ENCODE data around the gene TWIST2.

Gene TWIST2

GRCh38 chr2:238890618-238891456 lies 43.0 kb downstream of the TWIST2 start:
- H2AFZ ChIP-seq (ENCODE audit: low read length) = no peak overlapping the region
- H2BK5ac ChIP-seq (ENCODE audit: low read length) = no peak overlapping the region
- no peak for DNase-seq (ENCODE audit: low spot score)
- no peak overlapping the region for H3K18ac ChIP-seq (ENCODE audit: low read length)
- H4K8ac ChIP-seq (ENCODE audit: low read depth, low read length) = no peak overlapping the region
- no peak overlapping the region for H2BK120ac ChIP-seq (ENCODE audit: low read depth, low read length)
- no peak overlapping the region for H3K4ac ChIP-seq (ENCODE audit: low read length)
- H4K91ac ChIP-seq (ENCODE audit: low read depth, low read length, poor library complexity) = no peak overlapping the region
- no peak overlapping the region for H3K23ac ChIP-seq (ENCODE audit: low read depth, low read length, poor library complexity)
- no CpG with 5 or more reads among the region's 29 CpGs for WGBS, 2 donors (ENCODE audit: extremely low coverage in 2 of 2, insufficient read length in 2 of 2, insufficient replicate concordance in 1 of 2)
- H3K27me3 ChIP-seq (ENCODE audit: control insufficient read depth in 3 of 3, insufficient read depth in 3 of 3, low read depth in 1 of 3, low read length in 3 of 3) = peaks cover 0 to 3% (median 0%) of the 10 kb centered on the region in 3 experiments
- no peak overlapping the region for H2BK15ac ChIP-seq (ENCODE audit: low read length)
- no peak overlapping the region for H3K4me3 ChIP-seq (ENCODE audit: low read length in 2 of 2)
- H3K27ac ChIP-seq (replicated peaks; ENCODE audit: low read length) = no peak overlapping the region
- H3K36me3 ChIP-seq (replicated peaks in 1 of 2; ENCODE audit: control insufficient read depth in 2 of 2, insufficient read depth in 2 of 2, low read length in 2 of 2) = no peaks in the 10 kb centered on the region
- H3K9me3 ChIP-seq (replicated peaks in 1 of 2; ENCODE audit: control insufficient read depth in 2 of 2, insufficient read depth in 1 of 2, low read depth in 1 of 2, low read length in 2 of 2) = no peaks in the 10 kb centered on the region
- peak overlapping the region; percentile 4 for H2AK5ac ChIP-seq (ENCODE audit: low read depth, low read length)
- no peak overlapping the region for H3K4me2 ChIP-seq (ENCODE audit: insufficient read depth, low read length, poor library complexity, severe bottlenecking)
- no peak overlapping the region for H3K14ac ChIP-seq (ENCODE audit: low read length)
- H3K4me1 ChIP-seq (ENCODE audit: control insufficient read depth in 2 of 2, insufficient read depth in 1 of 2, low read depth in 1 of 2, low read length in 2 of 2) = peaks cover 5 to 14% of the 10 kb centered on the region in 2 donors
- no peak overlapping the region for H2BK12ac ChIP-seq (ENCODE audit: low read length)
- H3K79me1 ChIP-seq (ENCODE audit: low read depth, low read length) = no peaks in the 10 kb centered on the region
- no peak overlapping the region for H3K9ac ChIP-seq (ENCODE audit: low read depth, low read length, poor library complexity)

DNA sequence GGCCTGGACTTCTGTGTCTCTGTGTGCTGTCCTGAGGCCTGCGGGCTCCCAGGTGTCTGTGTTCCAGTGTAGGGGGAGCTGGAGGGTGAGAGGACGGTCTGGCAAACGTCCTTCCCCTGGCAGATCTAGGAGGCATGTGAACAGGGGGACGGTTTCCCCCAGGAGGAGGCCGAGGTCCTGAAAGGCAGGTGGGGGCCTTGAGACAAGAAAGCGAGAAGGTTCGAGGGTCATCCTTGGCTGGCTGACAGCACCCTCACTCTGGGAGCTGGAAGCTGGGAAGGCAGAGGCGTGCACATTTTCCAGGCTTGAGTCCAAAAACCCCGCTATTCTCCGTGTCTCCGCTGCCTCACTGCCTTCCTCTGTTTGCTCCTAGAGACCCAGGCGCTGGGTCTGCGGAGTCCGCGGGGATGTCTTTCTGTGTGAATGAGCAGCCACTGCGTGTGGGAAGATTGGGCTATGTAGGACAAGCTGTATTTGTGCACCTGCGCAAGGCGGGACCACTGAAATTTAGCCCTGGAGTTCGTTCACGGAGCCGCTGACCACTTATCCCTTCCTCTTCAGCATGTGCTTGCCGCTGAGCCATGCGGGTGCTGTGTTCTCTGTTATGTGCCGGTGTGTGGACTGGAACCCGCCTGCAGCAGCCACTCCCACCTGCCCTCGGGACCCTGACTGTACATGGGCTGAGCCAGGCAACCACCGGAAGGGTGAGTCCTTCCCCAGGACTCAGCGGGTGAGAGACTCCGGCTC lies 43.7 kb downstream of the TWIST2 start:
- H3K4me2 ChIP-seq (ENCODE audit: insufficient read depth, low read length, poor library complexity, severe bottlenecking) = no peak overlapping the region
- H2AK5ac ChIP-seq (ENCODE audit: low read depth, low read length) = peak overlapping the region; percentile 91
- H2BK5ac ChIP-seq (ENCODE audit: low read length) = no peak overlapping the region
- H3K9me3 ChIP-seq (replicated peaks in 1 of 2; ENCODE audit: control insufficient read depth in 2 of 2, insufficient read depth in 1 of 2, low read depth in 1 of 2, low read length in 2 of 2) = no peaks in the 10 kb centered on the region
- peak overlapping the region; percentile 46 for H2BK12ac ChIP-seq (ENCODE audit: low read length)
- H2AFZ ChIP-seq (ENCODE audit: low read length) = no peak overlapping the region
- peaks cover 10 to 20% of the 10 kb centered on the region in 2 donors for H3K4me1 ChIP-seq (ENCODE audit: control insufficient read depth in 2 of 2, insufficient read depth in 1 of 2, low read depth in 1 of 2, low read length in 2 of 2)
- no peaks in the 10 kb centered on the region for H3K79me1 ChIP-seq (ENCODE audit: low read depth, low read length)
- peak overlapping the region; percentile 47 for H3K14ac ChIP-seq (ENCODE audit: low read length)
- no peaks in the 10 kb centered on the region for H3K36me3 ChIP-seq (replicated peaks in 1 of 2; ENCODE audit: control insufficient read depth in 2 of 2, insufficient read depth in 2 of 2, low read length in 2 of 2)
- H3K18ac ChIP-seq (ENCODE audit: low read length) = peak overlapping the region; percentile 84
- peak overlapping the region; percentile 77 for H3K23ac ChIP-seq (ENCODE audit: low read depth, low read length, poor library complexity)
- DNase-seq (ENCODE audit: low spot score) = no peak
- H4K91ac ChIP-seq (ENCODE audit: low read depth, low read length, poor library complexity) = no peak overlapping the region
- peaks cover 0 to 10% (median 0%) of the 10 kb centered on the region in 3 experiments for H3K27me3 ChIP-seq (ENCODE audit: control insufficient read depth in 3 of 3, insufficient read depth in 3 of 3, low read depth in 1 of 3, low read length in 3 of 3)
- no peak overlapping the region for H3K27ac ChIP-seq (replicated peaks; ENCODE audit: low read length)
- H2BK120ac ChIP-seq (ENCODE audit: low read depth, low read length) = peak overlapping the region; percentile 63
- H3K4me3 ChIP-seq (ENCODE audit: low read length in 2 of 2) = no peak overlapping the region
- H2BK15ac ChIP-seq (ENCODE audit: low read length) = peak overlapping the region; percentile 26
- H4K8ac ChIP-seq (ENCODE audit: low read depth, low read length) = peak overlapping the region; percentile 24
- no CpG with 5 or more reads among the region's 29 CpGs for WGBS, 2 donors (ENCODE audit: extremely low coverage in 2 of 2, insufficient read length in 2 of 2, insufficient replicate concordance in 1 of 2)
- H3K4ac ChIP-seq (ENCODE audit: low read length) = no peak overlapping the region
- H3K9ac ChIP-seq (ENCODE audit: low read depth, low read length, poor library complexity) = no peak overlapping the region

DNA sequence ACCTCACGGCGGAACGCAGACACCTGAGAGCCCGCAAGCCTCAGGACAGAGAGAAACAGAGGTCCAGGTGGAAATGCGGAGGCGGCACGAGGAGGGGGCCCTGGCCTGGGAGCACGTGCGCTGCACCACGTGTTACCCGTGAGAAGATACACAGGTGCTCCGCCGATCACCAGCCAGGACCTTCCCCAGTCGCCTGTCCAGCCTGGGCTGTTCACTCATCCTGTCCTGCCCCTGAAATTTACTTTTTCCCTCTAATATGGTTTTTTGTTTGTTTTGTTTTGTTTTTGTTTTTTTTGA lies 44.3 kb downstream of the TWIST2 start:
- WGBS, 2 donors (ENCODE audit: extremely low coverage in 2 of 2, insufficient read length in 2 of 2, insufficient replicate concordance in 1 of 2) = no CpG with 5 or more reads among the region's 14 CpGs
- Histone ChIP-seq H2BK12ac (ENCODE audit: low read length) (peak overlapping the region; percentile 46), H3K4me1 (ENCODE audit: control insufficient read depth in 2 of 2, insufficient read depth in 1 of 2, low read depth in 1 of 2, low read length in 2 of 2) (peaks cover 10 to 20% of the 10 kb centered on the region in 2 donors)

DNA sequence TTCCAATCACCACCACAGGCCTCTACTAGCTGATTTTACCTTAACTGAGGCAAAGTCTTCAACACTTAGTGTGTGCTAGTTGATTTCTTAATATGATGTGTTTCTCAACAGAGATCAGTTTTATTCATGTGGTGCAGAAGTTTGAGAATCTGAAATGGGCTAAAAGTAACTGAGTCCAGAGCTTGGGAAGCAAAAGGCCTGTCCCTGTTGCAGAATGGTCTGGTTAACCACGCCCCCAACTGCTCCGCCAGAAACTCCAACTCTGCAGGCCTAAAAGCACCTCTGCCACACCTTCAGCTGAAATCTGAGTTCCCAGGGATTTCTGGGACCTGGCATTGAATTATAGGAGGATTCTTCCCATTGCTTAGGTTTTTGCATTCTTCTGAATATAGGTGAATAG lies 44.9 kb downstream of the TWIST2 start:
- H2BK5ac ChIP-seq (ENCODE audit: low read length) = no peak overlapping the region
- H3K4me1 ChIP-seq (ENCODE audit: control insufficient read depth in 2 of 2, insufficient read depth in 1 of 2, low read depth in 1 of 2, low read length in 2 of 2) = peaks cover 10 to 21% of the 10 kb centered on the region in 2 donors
- no peak overlapping the region for H3K23ac ChIP-seq (ENCODE audit: low read depth, low read length, poor library complexity)
- H4K91ac ChIP-seq (ENCODE audit: low read depth, low read length, poor library complexity) = no peak overlapping the region
- no peak overlapping the region for H3K27ac ChIP-seq (replicated peaks; ENCODE audit: low read length)
- no peak overlapping the region for H3K14ac ChIP-seq (ENCODE audit: low read length)
- no peak overlapping the region for H3K9ac ChIP-seq (ENCODE audit: low read depth, low read length, poor library complexity)
- H3K79me1 ChIP-seq (ENCODE audit: low read depth, low read length) = no peaks in the 10 kb centered on the region
- no peak overlapping the region for H4K8ac ChIP-seq (ENCODE audit: low read depth, low read length)
- H3K18ac ChIP-seq (ENCODE audit: low read length) = no peak overlapping the region
- no peak overlapping the region for H2AK5ac ChIP-seq (ENCODE audit: low read depth, low read length)
- H2BK120ac ChIP-seq (ENCODE audit: low read depth, low read length) = no peak overlapping the region
- WGBS, 2 donors (ENCODE audit: extremely low coverage in 2 of 2, insufficient read length in 2 of 2, insufficient replicate concordance in 1 of 2) = no CpG with 5 or more reads among the region's 2 CpGs
- no peak overlapping the region for H3K4ac ChIP-seq (ENCODE audit: low read length)
- no peaks in the 10 kb centered on the region for H3K9me3 ChIP-seq (replicated peaks in 1 of 2; ENCODE audit: control insufficient read depth in 2 of 2, insufficient read depth in 1 of 2, low read depth in 1 of 2, low read length in 2 of 2)
- no peak overlapping the region for H3K4me3 ChIP-seq (ENCODE audit: low read length in 2 of 2)
- no peak for DNase-seq (ENCODE audit: low spot score)
- H2BK12ac ChIP-seq (ENCODE audit: low read length) = no peak overlapping the region
- no peak overlapping the region for H3K4me2 ChIP-seq (ENCODE audit: insufficient read depth, low read length, poor library complexity, severe bottlenecking)
- H3K36me3 ChIP-seq (replicated peaks in 1 of 2; ENCODE audit: control insufficient read depth in 2 of 2, insufficient read depth in 2 of 2, low read length in 2 of 2) = no peaks in the 10 kb centered on the region
- H2AFZ ChIP-seq (ENCODE audit: low read length) = no peak overlapping the region
- no peak overlapping the region for H2BK15ac ChIP-seq (ENCODE audit: low read length)
- H3K27me3 ChIP-seq (ENCODE audit: control insufficient read depth in 3 of 3, insufficient read depth in 3 of 3, low read depth in 1 of 3, low read length in 3 of 3) = peaks cover 0 to 10% (median 0%) of the 10 kb centered on the region in 3 experiments

More for the DNA sequence above, 44.3 kb downstream of the TWIST2 start:
- no peak overlapping the region for H3K27ac ChIP-seq (replicated peaks; ENCODE audit: low read length)
- H3K36me3 ChIP-seq (replicated peaks in 1 of 2; ENCODE audit: control insufficient read depth in 2 of 2, insufficient read depth in 2 of 2, low read length in 2 of 2) = no peaks in the 10 kb centered on the region
- H3K4ac ChIP-seq (ENCODE audit: low read length) = no peak overlapping the region
- H3K18ac ChIP-seq (ENCODE audit: low read length) = peak overlapping the region; percentile 84
- H3K9ac ChIP-seq (ENCODE audit: low read depth, low read length, poor library complexity) = no peak overlapping the region
- H3K4me2 ChIP-seq (ENCODE audit: insufficient read depth, low read length, poor library complexity, severe bottlenecking) = no peak overlapping the region
- H2AFZ ChIP-seq (ENCODE audit: low read length) = no peak overlapping the region
- no peaks in the 10 kb centered on the region for H3K79me1 ChIP-seq (ENCODE audit: low read depth, low read length)
- no peak overlapping the region for H2BK5ac ChIP-seq (ENCODE audit: low read length)
- H3K14ac ChIP-seq (ENCODE audit: low read length) = peak overlapping the region; percentile 47
- peaks cover 0 to 10% (median 0%) of the 10 kb centered on the region in 3 experiments for H3K27me3 ChIP-seq (ENCODE audit: control insufficient read depth in 3 of 3, insufficient read depth in 3 of 3, low read depth in 1 of 3, low read length in 3 of 3)
- H4K8ac ChIP-seq (ENCODE audit: low read depth, low read length) = peak overlapping the region; percentile 24
- no peak overlapping the region for H4K91ac ChIP-seq (ENCODE audit: low read depth, low read length, poor library complexity)
- no peak for DNase-seq (ENCODE audit: low spot score)
- peak overlapping the region; percentile 63 for H2BK120ac ChIP-seq (ENCODE audit: low read depth, low read length)
- H3K9me3 ChIP-seq (replicated peaks in 1 of 2; ENCODE audit: control insufficient read depth in 2 of 2, insufficient read depth in 1 of 2, low read depth in 1 of 2, low read length in 2 of 2) = no peaks in the 10 kb centered on the region
- H3K4me3 ChIP-seq (ENCODE audit: low read length in 2 of 2) = no peak overlapping the region
- H2AK5ac ChIP-seq (ENCODE audit: low read depth, low read length) = peak overlapping the region; percentile 91
- peak overlapping the region; percentile 77 for H3K23ac ChIP-seq (ENCODE audit: low read depth, low read length, poor library complexity)
- H2BK15ac ChIP-seq (ENCODE audit: low read length) = peak overlapping the region; percentile 26

Measured in neuronal stem cell (in vitro differentiated cells).